OCI-LY7 (cell line): ENCODE measurements around the gene RASGRP3.

Experiments used
- EZH2phosphoT487 ChIP-seq: fragments of 200-600 bp; sonication (generic); IDR thresholded peaks from 2 replicates; pipeline ENCODE4 v1.6.1; 2018; ENCODE audit warnings: low read depth, borderline replicate concordance, mild to moderate bottlenecking, mixed run types, antibody characterized with exemption, low read length, moderate library complexity, mixed read lengths
- TF ChIP-seq, protein P1 (sequence below): fragments of 200-600 bp; sonication (generic); conservative IDR thresholded peaks from 2 replicates; pipeline ENCODE4 v1.5.1; 2014; ENCODE audit warnings: mild to moderate bottlenecking, antibody characterized with exemption, low read length, moderate library complexity, mixed read lengths

DNA sequence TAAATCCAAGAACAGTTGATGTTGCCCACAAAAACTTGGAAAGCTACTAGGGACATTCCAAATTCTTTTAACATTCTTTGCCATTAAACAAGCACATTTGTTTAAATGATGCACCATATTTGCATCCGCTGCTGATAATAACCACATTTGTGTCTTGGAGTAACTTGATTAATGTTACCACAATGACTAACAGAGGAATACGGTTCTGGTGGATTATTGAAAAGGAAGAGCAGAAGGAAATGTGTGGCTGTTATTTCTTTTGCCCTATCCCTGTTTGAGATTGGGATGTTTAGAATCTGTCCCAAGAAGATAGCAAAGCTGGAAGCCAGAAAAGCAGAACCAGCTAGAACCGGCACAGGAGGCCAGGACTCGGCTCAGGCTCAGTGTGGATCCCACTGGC lies 39.2 kb upstream of the RASGRP3 start:
- TF ChIP-seq, protein P1, sequence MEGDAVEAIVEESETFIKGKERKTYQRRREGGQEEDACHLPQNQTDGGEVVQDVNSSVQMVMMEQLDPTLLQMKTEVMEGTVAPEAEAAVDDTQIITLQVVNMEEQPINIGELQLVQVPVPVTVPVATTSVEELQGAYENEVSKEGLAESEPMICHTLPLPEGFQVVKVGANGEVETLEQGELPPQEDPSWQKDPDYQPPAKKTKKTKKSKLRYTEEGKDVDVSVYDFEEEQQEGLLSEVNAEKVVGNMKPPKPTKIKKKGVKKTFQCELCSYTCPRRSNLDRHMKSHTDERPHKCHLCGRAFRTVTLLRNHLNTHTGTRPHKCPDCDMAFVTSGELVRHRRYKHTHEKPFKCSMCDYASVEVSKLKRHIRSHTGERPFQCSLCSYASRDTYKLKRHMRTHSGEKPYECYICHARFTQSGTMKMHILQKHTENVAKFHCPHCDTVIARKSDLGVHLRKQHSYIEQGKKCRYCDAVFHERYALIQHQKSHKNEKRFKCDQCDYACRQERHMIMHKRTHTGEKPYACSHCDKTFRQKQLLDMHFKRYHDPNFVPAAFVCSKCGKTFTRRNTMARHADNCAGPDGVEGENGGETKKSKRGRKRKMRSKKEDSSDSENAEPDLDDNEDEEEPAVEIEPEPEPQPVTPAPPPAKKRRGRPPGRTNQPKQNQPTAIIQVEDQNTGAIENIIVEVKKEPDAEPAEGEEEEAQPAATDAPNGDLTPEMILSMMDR = no peak
- no peak for TF ChIP-seq EZH2phosphoT487
